Fibroblast of mammary gland (primary cell): ENCODE data around the gene CMIP.
A peak's percentile ranks its signal among the peaks of the same experiment; 100 is the strongest.

ENCODE experiments used
- DNase-seq: peaks from one replicate; pipeline ENCODE4 v3.0.0-alpha.2; 2010; ENCODE audit warnings: low read depth
- H3K4me3 ChIP-seq: 2 replicates; pipeline ENCODE4 v1.5.1; 2011; ENCODE audit warnings: low read depth, mild to moderate bottlenecking, low read length, moderate library complexity; ENCODE audit not compliant: control insufficient read depth
- TF ChIP-seq, protein P1 (sequence below): conservative IDR thresholded peaks from 2 replicates; pipeline ENCODE4 v1.5.1; 2011; ENCODE audit warnings: low read depth, low read length, inconsistent platforms; ENCODE audit not compliant: control insufficient read depth, insufficient read depth

The CMIP gene

DNA sequence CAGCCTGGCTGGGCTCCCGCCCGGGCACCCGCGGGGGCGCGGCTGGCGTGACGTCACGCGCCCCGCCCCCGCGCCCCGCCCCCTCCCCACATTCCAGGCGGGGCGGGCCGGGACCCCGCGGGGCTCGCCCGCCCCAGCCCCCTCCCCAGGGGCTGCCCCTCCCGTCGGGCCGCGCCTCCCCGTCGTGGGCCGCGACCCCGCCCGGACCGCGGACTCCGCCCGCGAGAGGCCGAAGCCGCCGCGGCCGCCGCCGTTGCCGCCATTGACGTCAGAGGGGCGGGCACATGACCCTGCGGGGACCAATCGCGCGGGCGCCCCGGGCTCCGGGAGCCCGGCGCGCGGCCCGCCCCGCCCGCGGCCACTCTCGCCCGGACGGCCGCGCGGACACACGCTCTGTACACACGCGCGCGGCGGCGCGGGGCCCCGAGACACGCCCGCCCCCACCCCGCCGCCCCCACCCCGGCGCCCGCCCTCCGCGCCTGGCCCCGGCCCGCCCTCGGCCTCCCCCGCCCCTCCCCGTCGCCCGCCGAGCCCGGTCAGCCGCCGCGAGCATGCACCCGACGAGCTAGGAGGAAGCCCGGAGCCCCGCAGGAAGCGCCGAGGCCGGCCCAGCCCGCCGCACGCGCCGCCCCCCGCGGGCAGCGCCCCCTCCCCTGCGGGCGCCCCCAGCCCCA, at the start of gene CMIP:
TSS of gene CMIP (plus strand) at position 361 of the 674 bp plus-strand sequence.
- H3K4me3 ChIP-seq, result peak within 1 kb of the TSS; percentile 59
- DNase-seq, result peak; percentile 60
- TF ChIP-seq, protein P1, sequence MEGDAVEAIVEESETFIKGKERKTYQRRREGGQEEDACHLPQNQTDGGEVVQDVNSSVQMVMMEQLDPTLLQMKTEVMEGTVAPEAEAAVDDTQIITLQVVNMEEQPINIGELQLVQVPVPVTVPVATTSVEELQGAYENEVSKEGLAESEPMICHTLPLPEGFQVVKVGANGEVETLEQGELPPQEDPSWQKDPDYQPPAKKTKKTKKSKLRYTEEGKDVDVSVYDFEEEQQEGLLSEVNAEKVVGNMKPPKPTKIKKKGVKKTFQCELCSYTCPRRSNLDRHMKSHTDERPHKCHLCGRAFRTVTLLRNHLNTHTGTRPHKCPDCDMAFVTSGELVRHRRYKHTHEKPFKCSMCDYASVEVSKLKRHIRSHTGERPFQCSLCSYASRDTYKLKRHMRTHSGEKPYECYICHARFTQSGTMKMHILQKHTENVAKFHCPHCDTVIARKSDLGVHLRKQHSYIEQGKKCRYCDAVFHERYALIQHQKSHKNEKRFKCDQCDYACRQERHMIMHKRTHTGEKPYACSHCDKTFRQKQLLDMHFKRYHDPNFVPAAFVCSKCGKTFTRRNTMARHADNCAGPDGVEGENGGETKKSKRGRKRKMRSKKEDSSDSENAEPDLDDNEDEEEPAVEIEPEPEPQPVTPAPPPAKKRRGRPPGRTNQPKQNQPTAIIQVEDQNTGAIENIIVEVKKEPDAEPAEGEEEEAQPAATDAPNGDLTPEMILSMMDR, result no peak

DNA sequence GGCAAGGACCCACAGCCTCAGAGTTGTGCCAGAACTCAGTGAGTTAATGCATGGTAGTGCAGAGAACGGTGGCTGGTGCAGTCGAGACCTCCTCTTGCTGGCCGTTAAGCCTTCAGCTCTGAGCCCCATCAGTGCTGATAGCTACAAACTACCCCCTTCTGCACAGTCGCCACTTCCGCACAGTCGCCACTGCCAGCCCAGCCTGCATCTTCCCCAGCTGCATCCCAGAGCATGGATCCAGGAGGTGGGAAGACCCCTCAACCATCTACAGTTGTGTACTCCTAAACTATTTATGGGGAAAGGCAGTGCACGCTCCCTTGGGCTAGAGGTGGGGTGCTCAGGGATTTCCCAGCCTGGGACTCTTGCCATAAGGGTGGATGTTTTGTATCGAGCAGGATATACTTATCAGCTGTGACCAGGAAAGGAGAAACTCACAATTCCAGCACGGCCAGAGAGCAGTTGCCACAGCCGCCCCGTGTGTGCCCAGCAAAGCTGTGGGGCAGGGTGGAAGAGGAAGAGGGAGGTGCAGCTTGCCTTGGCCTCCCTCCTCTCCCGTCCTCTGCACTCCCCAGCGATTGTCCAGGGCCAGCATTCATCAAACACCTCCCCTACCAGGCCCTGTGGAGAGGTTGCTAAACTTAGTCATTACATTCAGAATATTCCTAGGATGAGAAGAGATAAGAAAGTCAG, 49.5 kb upstream of the CMIP start:
- TF ChIP-seq, protein P1, result no peak
- DNase-seq, result no peak
- no peak overlapping the region for H3K4me3 ChIP-seq

GRCh38 chr16:81397058-81397878, 47.3 kb upstream of the CMIP start:
- TF ChIP-seq, protein P1, result no peak
- H3K4me3 ChIP-seq, result no peak overlapping the region
- DNase-seq, result no peak

DNA sequence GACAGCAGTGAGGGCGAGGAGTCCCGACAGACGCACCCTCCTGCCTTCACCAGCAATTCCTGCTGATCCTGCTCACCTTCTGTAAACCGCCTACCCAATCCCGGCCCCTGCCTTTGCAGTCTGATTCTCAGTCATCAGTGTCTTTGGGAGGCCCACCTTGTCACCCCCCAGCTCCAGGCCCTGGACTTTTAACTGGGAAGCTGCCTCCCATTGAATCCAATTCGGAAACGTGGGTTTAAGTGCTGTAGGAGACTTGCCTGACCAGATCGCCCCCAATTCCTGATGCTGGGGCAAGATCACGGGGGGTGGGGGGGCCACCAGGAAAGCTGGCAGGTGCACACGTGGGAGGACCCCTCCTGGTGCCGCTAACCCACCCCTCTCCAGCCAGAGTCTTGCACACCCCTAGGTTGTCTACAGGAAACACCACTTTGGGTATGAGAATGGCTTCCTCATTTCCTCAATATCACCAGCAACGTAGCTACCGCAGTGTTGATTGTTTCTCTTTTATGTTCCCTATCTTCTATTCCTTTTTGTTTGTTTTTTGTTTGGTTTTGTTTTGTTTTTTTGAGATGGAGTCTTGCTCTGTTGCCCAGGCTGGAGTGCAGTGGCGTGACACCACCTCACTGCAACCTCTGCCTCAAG, 46.6 kb upstream of the CMIP start:
- no peak overlapping the region for H3K4me3 ChIP-seq
- TF ChIP-seq, protein P1, result no peak
- DNase-seq, result no peak

DNA sequence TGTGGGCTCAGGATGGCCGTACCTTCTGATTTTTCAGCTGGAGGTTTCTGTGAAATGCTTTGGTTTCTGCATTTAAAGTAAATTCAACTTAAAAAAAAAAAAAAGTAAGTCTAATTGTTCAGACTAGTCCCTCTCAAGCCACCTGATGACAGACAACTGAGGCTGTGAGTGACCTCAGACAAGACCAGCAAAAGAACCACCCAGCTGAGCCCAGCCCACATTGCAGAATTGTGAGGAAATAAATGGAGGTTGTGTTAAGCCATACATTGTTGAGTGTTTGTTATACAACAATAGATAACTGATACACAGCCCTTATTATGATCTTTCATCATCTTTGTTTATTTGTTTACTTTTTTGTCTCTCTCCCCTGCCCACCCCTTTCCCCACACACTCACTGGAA, 44.7 kb upstream of the CMIP start:
- H3K4me3 ChIP-seq, result no peak overlapping the region
- no peak for DNase-seq
- TF ChIP-seq, protein P1, result no peak

DNA sequence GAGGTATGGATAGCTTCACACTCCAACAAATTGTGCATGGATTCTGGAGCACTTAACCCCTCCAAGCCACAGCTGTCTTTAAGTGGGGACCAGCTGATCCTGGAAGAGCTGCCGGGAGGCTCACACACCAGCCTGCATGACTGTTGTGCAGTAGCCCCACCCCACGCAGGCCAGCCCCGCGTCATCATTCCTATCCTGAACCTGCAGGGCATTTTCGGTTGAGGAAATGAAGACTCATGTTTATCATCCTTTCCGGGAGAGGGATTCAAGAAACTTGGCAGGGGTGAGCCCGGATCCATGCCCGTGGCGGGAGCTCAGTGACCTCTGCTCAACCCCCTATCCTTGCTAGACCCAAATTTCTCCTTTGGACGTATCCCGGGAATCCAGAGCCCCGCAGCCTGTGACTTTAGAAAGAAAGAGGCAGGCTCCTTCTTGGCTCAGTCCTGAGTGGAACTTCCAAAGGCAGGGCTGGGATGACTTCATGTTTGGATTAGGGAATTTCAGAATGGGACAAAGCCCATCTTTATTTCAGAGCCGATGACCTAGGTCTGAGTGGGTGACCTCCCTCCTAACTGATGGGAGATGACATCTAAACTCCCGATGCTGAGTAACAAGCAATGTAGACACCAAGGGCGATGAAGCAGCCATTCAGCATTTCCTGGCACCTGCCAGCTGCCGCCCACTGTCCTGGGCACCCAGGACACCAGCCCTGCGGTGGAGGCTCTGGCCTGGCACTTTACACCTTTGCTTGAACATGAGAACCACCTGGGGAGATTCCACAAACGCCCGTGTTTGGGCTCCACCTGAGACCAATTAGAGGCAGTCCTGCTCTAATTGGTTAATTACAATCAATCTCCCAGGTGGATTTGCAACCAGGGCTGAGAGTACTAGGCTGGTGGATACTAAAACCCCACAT, 43.3 kb upstream of the CMIP start:
- peak; percentile 66 for DNase-seq
- no peak overlapping the region for H3K4me3 ChIP-seq
- TF ChIP-seq, protein P1, result no peak
